H1 (cell line): Measurements from ENCODE around the gene GANC. TPM values are rescaled to one million over a fixed set of nuclear protein-coding genes. Genes with fewer than 3 reads are reported as not detected.

Experiments
- CTCF ChIA-PET: fragments of 300-600 bp; sonication (Branson Sonifier 250); formaldehyde crosslinking; loops from one replicate; lab custom pipeline; 2021; ENCODE audit not compliant: partially characterized antibody; lab: Charles Lee
- POLR2A ChIA-PET: fragments of 300-600 bp; sonication (Branson Sonifier 250); formaldehyde crosslinking; loops from one replicate; lab custom pipeline; 2021; ENCODE audit warnings: inconsistent platforms; ENCODE audit not compliant: partially characterized antibody; lab: Charles Lee
- DNase-seq, 2 experiments: peaks; one replicate each; pipeline versions ENCODE4 v3.0.0 to v3.0.0-alpha.2; 2010 to 2022; ENCODE audit warnings: low spot score in 2 of 2, low read depth in 1 of 2, mixed read lengths in 1 of 2
- FAIRE-seq: peaks from 2 replicates; lab custom pipeline; 2011; peaks lifted over from hg19 to GRCh38; lab: Jason Lieb, UNC
- H2AFZ ChIP-seq: 2 replicates; pipeline ENCODE4 v1.8.1; 2012; ENCODE audit warnings: low read length, inconsistent platforms
- H2AK5ac ChIP-seq: 2 replicates; pipeline ENCODE4 v1.6.1; 2013; ENCODE audit warnings: low read depth, low read length
- H2BK120ac ChIP-seq: replicated peaks from 2 replicates; pipeline ENCODE3; 2013; ENCODE audit warnings: low read depth, low read length, inconsistent platforms
- H2BK12ac ChIP-seq: 2 replicates; pipeline ENCODE4 v1.6.1; 2013; ENCODE audit warnings: low read depth, low read length
- H2BK15ac ChIP-seq: 2 replicates; pipeline ENCODE4 v1.6.1; 2013; ENCODE audit warnings: low read length
- H2BK20ac ChIP-seq: 2 replicates; pipeline ENCODE4 v1.6.1; 2013; ENCODE audit warnings: low read length
- H2BK5ac ChIP-seq: 2 replicates; pipeline ENCODE4 v1.6.1; 2013; ENCODE audit warnings: low read depth, low read length
- H3K14ac ChIP-seq: 2 replicates; pipeline ENCODE4 v1.6.1; 2013; ENCODE audit warnings: inconsistent platforms; ENCODE audit not compliant: insufficient read length
- H3K18ac ChIP-seq: 2 replicates; pipeline ENCODE4 v1.6.1; 2013; ENCODE audit warnings: low read length; ENCODE audit errors: extremely low read depth
- H3K23ac ChIP-seq: 2 replicates; pipeline ENCODE4 v1.6.1; 2013; ENCODE audit warnings: inconsistent platforms; ENCODE audit not compliant: insufficient read length
- H3K23me2 ChIP-seq: 2 replicates; pipeline ENCODE4 v1.6.1; 2013; ENCODE audit warnings: low read depth, low read length
- H3K27ac ChIP-seq: 2 replicates; pipeline ENCODE4 v1.6.1; 2011; ENCODE audit warnings: low read depth, low read length, inconsistent platforms
- H3K27me3 ChIP-seq, 4 experiments: replicated peaks in 1 of 4; 1 replicate in 1 of 4; 2 replicates in 3 of 4; pipeline versions ENCODE4 v1.6.1 to v1.8.1; 2011 to 2013; ENCODE audit warnings: low read length in 3 of 4, mild to moderate bottlenecking in 3 of 4, inconsistent platforms in 2 of 4, mixed read lengths in 2 of 4, moderate library complexity in 1 of 4; ENCODE audit not compliant: control insufficient read depth in 3 of 4, insufficient read depth in 3 of 4; ENCODE audit errors: extremely low read depth in 1 of 4
- H3K36me3 ChIP-seq, 4 experiments: 2 replicates each; pipeline versions ENCODE4 v1.6.1 to v1.8.1; 2011 to 2013; ENCODE audit warnings: mild to moderate bottlenecking in 4 of 4, low read length in 3 of 4, moderate library complexity in 2 of 4, control low read depth in 1 of 4, inconsistent platforms in 1 of 4; ENCODE audit not compliant: insufficient read depth in 4 of 4, control insufficient read depth in 2 of 4
- H3K4ac ChIP-seq: replicated peaks from 2 replicates; pipeline ENCODE3; 2013; ENCODE audit warnings: low read length, low read depth, mixed read lengths, inconsistent platforms; ENCODE audit not compliant: insufficient read length
- H3K4me1 ChIP-seq, 4 experiments: replicated peaks in 1 of 4; 1 replicate in 1 of 4; 2 replicates in 3 of 4; pipeline versions ENCODE4 v1.6.1 to v1.8.1; 2011 to 2013; ENCODE audit warnings: low read length in 3 of 4, inconsistent platforms in 2 of 4, mixed read lengths in 1 of 4; ENCODE audit not compliant: insufficient read depth in 4 of 4, control insufficient read depth in 3 of 4
- H3K4me2 ChIP-seq, 2 experiments: 2 replicates each; pipeline versions ENCODE4 v1.6.1 to v1.8.1; 2011 to 2013; ENCODE audit warnings: low read depth in 2 of 2, low read length in 2 of 2, control low read depth in 1 of 2, inconsistent platforms in 1 of 2, mild to moderate bottlenecking in 1 of 2; ENCODE audit not compliant: insufficient read depth in 1 of 2
- H3K4me3 ChIP-seq, 4 experiments: fragments of 200-600, 300-600 bp in 1 of 4; sonication (generic), shearing (Covaris generic), sonication (Bioruptor Twin) in 1 of 4; 2 replicates each; pipeline versions ENCODE4 v1.5.1 to v1.8.1; 2011 to 2016; ENCODE audit warnings: low read length in 4 of 4, low read depth in 3 of 4, control low read depth in 2 of 4, inconsistent platforms in 2 of 4, mild to moderate bottlenecking in 2 of 4, mixed read lengths in 1 of 4, moderate library complexity in 1 of 4; ENCODE audit not compliant: insufficient read depth in 2 of 4; ENCODE audit errors: extremely low read depth in 1 of 4
- H3K56ac ChIP-seq: replicated peaks from 2 replicates; pipeline ENCODE3; 2013; ENCODE audit warnings: low read depth, mild to moderate bottlenecking, mixed read lengths, low read length, inconsistent platforms; ENCODE audit not compliant: insufficient read length
- H3K79me1 ChIP-seq: 2 replicates; pipeline ENCODE4 v1.6.1; 2013; ENCODE audit warnings: low read depth, low read length, control low read depth
- H3K79me2 ChIP-seq, 2 experiments: 2 replicates each; pipeline versions ENCODE4 v1.6.1 to v1.8.1; 2012 to 2013; ENCODE audit warnings: low read length in 2 of 2, mild to moderate bottlenecking in 2 of 2, inconsistent platforms in 1 of 2; ENCODE audit not compliant: insufficient read depth in 2 of 2, control insufficient read depth in 1 of 2
- H3K9ac ChIP-seq, 4 experiments: replicated peaks in 1 of 4; 1 replicate in 1 of 4; 2 replicates in 3 of 4; pipeline versions ENCODE4 v1.6.1 to v1.8.1; 2011 to 2013; ENCODE audit warnings: low read depth in 3 of 4, low read length in 3 of 4, control low read depth in 2 of 4, mild to moderate bottlenecking in 2 of 4, moderate library complexity in 2 of 4, inconsistent platforms in 1 of 4; ENCODE audit errors: extremely low read depth in 1 of 4
- H3K9me3 ChIP-seq, 2 experiments: 2 replicates each; pipeline versions ENCODE4 v1.6.1 to v1.8.1; 2012 to 2013; ENCODE audit warnings: mild to moderate bottlenecking in 2 of 2, moderate library complexity in 2 of 2, control low read depth in 1 of 2, inconsistent platforms in 1 of 2, low read depth in 1 of 2, low read length in 1 of 2, mixed read lengths in 1 of 2; ENCODE audit not compliant: insufficient read depth in 2 of 2
- H4K20me1 ChIP-seq, 2 experiments: replicated peaks in 1 of 2; 2 replicates each; pipeline versions ENCODE3 to v1.8.1; 2011 to 2013; ENCODE audit warnings: inconsistent platforms in 2 of 2, low read length in 2 of 2, mild to moderate bottlenecking in 1 of 2; ENCODE audit not compliant: insufficient read depth in 2 of 2, control insufficient read depth in 1 of 2
- H4K5ac ChIP-seq: 2 replicates; pipeline ENCODE4 v1.6.1; 2013; ENCODE audit warnings: low read length, low read depth, mixed read lengths, inconsistent platforms; ENCODE audit not compliant: insufficient read length
- H4K8ac ChIP-seq: 2 replicates; pipeline ENCODE4 v1.8.0; 2013; ENCODE audit warnings: mild to moderate bottlenecking, moderate library complexity, low read length, inconsistent platforms; ENCODE audit not compliant: insufficient read depth; ENCODE audit errors: extremely low read depth
- H4K91ac ChIP-seq: replicated peaks from 2 replicates; pipeline ENCODE3; 2013; ENCODE audit warnings: low read length, mixed read lengths, inconsistent platforms; ENCODE audit not compliant: insufficient read length
- BACH1 ChIP-seq: IDR thresholded peaks from 2 replicates; pipeline ENCODE4 v1.6.1; 2012; ENCODE audit warnings: low read length, improper control_type of control experiment
- CHD1 ChIP-seq: IDR thresholded peaks from 2 replicates; pipeline ENCODE4 v1.6.1; 2012; ENCODE audit warnings: low read depth, low read length, improper control_type of control experiment
- CTBP2 ChIP-seq: IDR thresholded peaks from 2 replicates; pipeline ENCODE4 v1.7.0; 2011; ENCODE audit warnings: borderline replicate concordance, mild to moderate bottlenecking, moderate library complexity, mixed read lengths, low read length; ENCODE audit not compliant: insufficient read depth, insufficient read length
- EGR1 ChIP-seq: IDR thresholded peaks from 2 replicates; pipeline ENCODE4 v1.6.1; 2011; ENCODE audit warnings: low read depth, low read length, borderline replicate concordance
- EP300 ChIP-seq, 2 experiments: IDR thresholded peaks; 1 replicate in 1 of 2; 2 replicates in 1 of 2; pipeline ENCODE4 v1.6.1; 2011 to 2012; ENCODE audit warnings: low read depth in 2 of 2, low read length in 2 of 2, mild to moderate bottlenecking in 2 of 2, borderline replicate concordance in 1 of 2, inconsistent platforms in 1 of 2, moderate library complexity in 1 of 2
- KDM4A ChIP-seq: IDR thresholded peaks from one replicate; pipeline ENCODE4 v1.7.1; 2012; ENCODE audit warnings: low read depth, mild to moderate bottlenecking, moderate library complexity, low read length, inconsistent platforms; ENCODE audit not compliant: severe bottlenecking
- POU5F1 ChIP-seq: IDR thresholded peaks from 2 replicates; pipeline ENCODE4 v1.6.1; 2011; ENCODE audit warnings: low read depth, mild to moderate bottlenecking, low read length, moderate library complexity
- TAF1 ChIP-seq: IDR thresholded peaks from 2 replicates; pipeline ENCODE4 v1.6.1; 2011; ENCODE audit warnings: mild to moderate bottlenecking, low read depth, low read length
- TBP ChIP-seq: IDR thresholded peaks from 2 replicates; pipeline ENCODE4 v1.6.1; 2011; ENCODE audit warnings: low read depth, low read length, improper control_type of control experiment
- TCF12 ChIP-seq: IDR thresholded peaks from 2 replicates; pipeline ENCODE4 v1.6.1; 2011; ENCODE audit warnings: low read depth, mild to moderate bottlenecking, low read length
- WGBS, 2 experiments: shearing (Covaris generic) in 1 of 2; methylation state at CpG; one replicate each; pipeline versions ENCODE4 v1.1.6 to v1.1.7; 2013 to 2015; ENCODE audit warnings: low lambda C conversion rate in 2 of 2, mixed read lengths in 2 of 2, inconsistent platforms in 1 of 2, low coverage in 1 of 2, missing lambda C conversion rate in 1 of 2; ENCODE audit not compliant: insufficient replicate concordance in 2 of 2, insufficient coverage in 1 of 2, insufficient read length in 1 of 2; ENCODE audit errors: extremely low coverage in 1 of 2, missing lambda C conversion rate in 1 of 2; 5-methylcytosine and 5-hydroxymethylcytosine counted together
- polyA plus RNA-seq, 7 experiments: library from polyadenylated mRNA; depleted of rRNA in 3 of 7; stranded (reverse) in 5 of 7; unstranded in 2 of 7; fragments of >200 nt in 5 of 7; fragments of 200-250 nt in 2 of 7; gene quantifications; 1 replicate in 5 of 7; 2 replicates in 1 of 7; 4 replicates in 1 of 7; pipeline versions ENCODE4 v1.2.1 to v1.2.3, GENCODE V29; 2011 to 2013; ENCODE audit warnings: missing spikeins in 2 of 7, mixed read lengths in 2 of 7
- total RNA-seq: library from RNA; stranded (reverse); fragmentation: NEBNext Ultra II Directional; extraction: Animal tissue kit (Norgen Biotek cat#: 25700); gene quantifications from 2 replicates; pipeline ENCODE4 v1.2.1, GENCODE V29; 2021
- TF ChIP-seq, protein P1 (sequence below): IDR thresholded peaks from 2 replicates; pipeline ENCODE4 v1.6.1; 2012; ENCODE audit warnings: inconsistent platforms
- TF ChIP-seq, protein P2 (sequence below): IDR thresholded peaks from 2 replicates; pipeline ENCODE4 v1.6.1; 2012; ENCODE audit warnings: low read length, inconsistent platforms

The GANC gene
- total and polyA plus RNA-seq, 2 of the 8 experiments (the other 6 are each of a cell fraction or from before 2014, with no cell fraction given) = 6.8 to 14.4 TPM

DNA sequence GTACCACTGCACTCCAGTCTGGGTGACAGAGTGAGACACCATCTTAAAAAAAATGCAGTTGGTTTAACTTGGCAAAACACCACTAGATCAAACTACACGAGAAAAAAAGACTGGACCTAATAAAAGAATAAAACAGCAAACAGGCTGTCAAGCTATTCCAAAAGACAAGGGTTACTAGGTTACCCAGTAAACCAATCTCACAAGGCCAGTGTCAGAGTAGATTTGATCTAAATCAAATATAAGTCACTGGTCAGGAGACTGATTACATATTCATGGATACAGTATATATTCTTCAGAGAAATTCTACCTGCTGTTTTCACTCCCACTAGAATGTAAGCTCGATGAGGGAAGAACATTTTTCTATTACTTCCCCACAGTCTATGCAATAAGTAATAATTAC, 2.5 kb upstream of the GANC start:
- Histone ChIP-seq H3K79me2 (peaks cover 5 to 46% of the 10 kb centered on the region in 2 experiments), H3K4me2 (no peak overlapping the region)
- TF ChIP-seq KDM4A (no peak), CHD1 (no peak), CTBP2 (no peak), POU5F1 (no peak), EP300 (IDR thresholded peaks at IDR 0.05; ENCODE audit: borderline replicate concordance in 1 of 2, low read depth in 2 of 2, low read length in 2 of 2) (no peak), TBP (no peak), TAF1 (no peak), TCF12 (no peak), BACH1 (no peak), EGR1 (no peak)
- TF ChIP-seq, protein P1, sequence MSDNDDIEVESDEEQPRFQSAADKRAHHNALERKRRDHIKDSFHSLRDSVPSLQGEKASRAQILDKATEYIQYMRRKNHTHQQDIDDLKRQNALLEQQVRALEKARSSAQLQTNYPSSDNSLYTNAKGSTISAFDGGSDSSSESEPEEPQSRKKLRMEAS = no peak
- TF ChIP-seq, protein P2, sequence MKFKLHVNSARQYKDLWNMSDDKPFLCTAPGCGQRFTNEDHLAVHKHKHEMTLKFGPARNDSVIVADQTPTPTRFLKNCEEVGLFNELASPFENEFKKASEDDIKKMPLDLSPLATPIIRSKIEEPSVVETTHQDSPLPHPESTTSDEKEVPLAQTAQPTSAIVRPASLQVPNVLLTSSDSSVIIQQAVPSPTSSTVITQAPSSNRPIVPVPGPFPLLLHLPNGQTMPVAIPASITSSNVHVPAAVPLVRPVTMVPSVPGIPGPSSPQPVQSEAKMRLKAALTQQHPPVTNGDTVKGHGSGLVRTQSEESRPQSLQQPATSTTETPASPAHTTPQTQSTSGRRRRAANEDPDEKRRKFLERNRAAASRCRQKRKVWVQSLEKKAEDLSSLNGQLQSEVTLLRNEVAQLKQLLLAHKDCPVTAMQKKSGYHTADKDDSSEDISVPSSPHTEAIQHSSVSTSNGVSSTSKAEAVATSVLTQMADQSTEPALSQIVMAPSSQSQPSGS = no peak

More for the DNA sequence above, 2.5 kb upstream of the GANC start:
- Histone ChIP-seq H2BK20ac (no peak overlapping the region), H3K56ac (no peak overlapping the region), H3K79me1 (no peaks in the 10 kb centered on the region), H3K27ac (no peak overlapping the region), H3K4ac (no peak overlapping the region), H2BK120ac (no peak overlapping the region), H3K4me1 (peaks cover 0 to 10% (median under 1%) of the 10 kb centered on the region in 4 experiments; a peak in 3 of 7 replicates), H4K20me1 (peaks cover 0 to 1% of the 10 kb centered on the region in 2 experiments), H3K27me3 (no peaks in the 10 kb centered on the region), H3K36me3 (peaks cover 0 to 25% (median 14%) of the 10 kb centered on the region in 4 experiments; a peak in 6 of 8 replicates), H3K18ac (no peak overlapping the region), H4K5ac (no peak overlapping the region), H3K4me3 (no peak overlapping the region), H2AK5ac (no peak overlapping the region), H3K9me3 (no peaks in the 10 kb centered on the region), H4K8ac (no peak overlapping the region), H2BK12ac (no peak overlapping the region), H2AFZ (no peak overlapping the region), H3K23me2 (peaks cover 6% of the 10 kb centered on the region), H3K23ac (no peak overlapping the region), H2BK15ac (no peak overlapping the region), H3K14ac (no peak overlapping the region), H4K91ac (no peak overlapping the region), H3K9ac (no peak overlapping the region), H2BK5ac (no peak overlapping the region)
- 55% methylated on average over 2 of the region's 2 CpGs; no CpG with 5 or more reads in 1 of the 2 experiments for WGBS, 2 experiments
- CTCF ChIA-PET = interaction anchor here (1.1 kb wide), 1 partner anchor 114 kb away, joined by 6 read pairs; no protein-coding TSS in a partner anchor
- POLR2A ChIA-PET = interaction anchor here (1.1 kb wide), 1 partner anchor 17 kb away, joined by 4 read pairs; no protein-coding TSS in a partner anchor
- FAIRE-seq = no peak
- no peak for DNase-seq
